Embryonic facial prominence (tissue), 1 donor: Measurements from ENCODE around the gene HIKESHI.
A peak's percentile ranks its signal among the peaks of the same experiment; 100 is the strongest.
"Not testable (repeated sequence)": the region's sequence is repeated elsewhere in the genome, so short reads cannot be mapped to it uniquely, and the experiment has no call there.

Source experiments
- DNase-seq: peaks from one replicate; pipeline ENCODE4 v3.0.0-alpha.2; 2016; ENCODE audit errors: extremely low spot score

Gene HIKESHI

DNA sequence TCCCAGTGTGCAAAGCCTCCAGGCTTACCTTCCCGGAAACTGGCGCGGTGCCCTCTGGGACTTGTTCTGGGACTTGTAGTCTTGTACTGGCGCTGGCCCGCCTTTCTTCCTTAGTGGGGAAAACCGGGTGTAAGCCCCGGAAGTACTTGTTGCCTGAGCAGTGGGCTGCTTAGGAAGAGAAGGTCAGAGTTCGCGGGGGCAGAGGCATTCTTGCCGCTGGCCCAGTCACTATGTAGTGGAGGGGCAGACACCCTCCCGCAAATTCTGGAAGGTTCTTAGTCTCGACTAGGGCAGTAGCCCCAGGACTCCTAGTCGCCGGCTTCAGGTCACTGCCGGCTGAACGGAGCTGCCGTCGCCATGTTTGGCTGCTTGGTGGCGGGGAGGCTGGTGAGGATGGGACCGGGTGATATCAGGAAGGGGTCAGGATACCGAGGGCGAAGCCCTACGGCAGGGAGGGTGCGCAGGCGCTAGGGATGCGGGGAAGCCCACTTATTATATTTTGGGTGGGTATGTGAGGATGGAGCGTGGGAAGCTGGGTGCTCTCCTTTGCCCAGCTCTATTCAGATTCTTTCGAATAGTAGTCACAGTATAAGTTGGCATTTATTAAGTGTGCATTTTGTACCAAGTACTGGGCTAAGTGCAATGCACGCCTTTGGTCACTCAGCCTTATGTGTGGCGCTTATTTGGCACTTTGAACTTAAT, at the start of gene HIKESHI:
TSS of gene HIKESHI (plus strand) at position 149 of the 702 bp plus-strand sequence. CDS start at position 358, 209 bp downstream.
- DNase-seq = peak; percentile 94

DNA sequence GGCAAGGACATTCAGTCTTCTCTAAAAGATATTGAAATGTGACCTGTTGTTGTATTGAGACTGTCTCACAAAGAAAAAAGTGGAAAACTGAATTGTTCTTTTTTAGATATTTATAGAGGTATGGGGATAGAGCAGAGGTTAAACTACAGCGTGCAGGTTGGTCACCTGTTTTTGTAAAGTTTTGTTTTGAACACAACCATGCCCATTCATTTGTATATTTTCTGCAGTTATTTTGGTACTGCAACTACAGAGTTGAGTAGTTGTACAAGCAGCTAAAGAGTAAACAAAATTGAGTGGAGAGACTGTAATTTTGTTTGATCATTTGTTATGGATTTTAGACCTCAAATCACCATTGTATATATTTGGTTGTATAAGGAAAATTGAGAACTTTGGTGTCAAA, 46.1 kb upstream of the HIKESHI start:
- DNase-seq = no peak

DNA sequence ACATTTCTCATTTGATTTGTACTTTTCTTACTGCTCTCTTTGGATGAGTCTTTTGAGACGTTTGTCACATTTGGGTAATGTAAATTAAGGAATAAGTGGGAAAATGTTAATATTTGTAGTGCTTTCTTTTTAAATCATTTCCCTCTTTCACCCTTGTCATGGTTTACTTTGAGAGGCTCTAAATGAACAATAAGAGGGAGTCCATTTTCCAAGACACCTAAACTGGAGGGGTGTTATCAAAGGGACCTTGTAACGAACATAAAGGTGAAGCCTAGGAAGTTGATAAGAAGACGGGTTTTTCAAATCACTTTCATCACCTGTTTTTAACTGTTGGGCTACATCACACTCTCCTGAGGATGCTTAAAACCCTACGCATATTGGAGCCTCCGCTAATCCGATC, 45.4 kb upstream of the HIKESHI start:
- DNase-seq = no peak

- DNase-seq = no peak
These were observed 44.6 kb upstream of the HIKESHI start for GRCh38 chr11:86257446-86257845.

DNA sequence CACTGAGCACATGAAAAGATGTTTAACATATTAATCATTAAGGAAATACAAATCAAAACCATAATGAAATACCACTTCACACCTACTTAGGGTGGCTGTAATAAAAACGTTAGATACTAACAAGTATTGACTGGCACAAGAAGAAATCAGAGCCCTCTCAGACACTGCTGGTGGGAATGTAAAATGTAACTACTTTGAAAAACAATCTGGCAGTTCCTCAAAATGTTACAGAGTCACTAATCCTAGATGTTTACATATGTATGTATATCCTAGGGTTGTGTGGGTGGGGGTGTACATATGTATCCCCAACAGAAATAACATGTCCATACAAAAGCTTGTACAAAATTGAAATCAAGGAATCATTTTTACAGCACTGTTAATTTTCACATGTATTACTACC, 42.3 kb upstream of the HIKESHI start:
- no peak for DNase-seq

GRCh38 chr11:86261328-86261727, 40.7 kb upstream of the HIKESHI start:
- DNase-seq = no peak

DNA sequence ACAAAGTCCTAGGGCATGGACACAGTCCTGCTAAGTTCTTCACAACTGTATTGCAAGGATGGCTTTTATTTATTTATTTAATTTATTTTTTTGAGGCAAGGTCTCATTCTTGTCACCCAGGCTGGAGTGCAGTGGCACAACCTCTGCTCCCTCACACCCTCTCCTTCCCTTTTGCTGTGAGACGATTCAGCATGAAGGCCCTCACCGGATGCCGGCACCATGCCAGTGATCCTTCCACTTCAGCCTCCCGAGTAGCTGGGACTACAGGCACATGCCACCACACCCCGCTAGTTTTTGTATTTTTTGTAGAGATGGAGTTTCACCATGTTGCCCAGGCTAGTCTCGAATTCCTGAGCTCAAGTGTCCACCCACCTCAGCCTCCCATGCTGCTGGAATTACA, 39.7 kb upstream of the HIKESHI start:
- DNase-seq = no peak

GRCh38 chr11:86264649-86265048, 37.4 kb upstream of the HIKESHI start:
- DNase-seq = no peak

GRCh38 chr11:86265194-86265593, 36.8 kb upstream of the HIKESHI start:
- no peak for DNase-seq

DNA sequence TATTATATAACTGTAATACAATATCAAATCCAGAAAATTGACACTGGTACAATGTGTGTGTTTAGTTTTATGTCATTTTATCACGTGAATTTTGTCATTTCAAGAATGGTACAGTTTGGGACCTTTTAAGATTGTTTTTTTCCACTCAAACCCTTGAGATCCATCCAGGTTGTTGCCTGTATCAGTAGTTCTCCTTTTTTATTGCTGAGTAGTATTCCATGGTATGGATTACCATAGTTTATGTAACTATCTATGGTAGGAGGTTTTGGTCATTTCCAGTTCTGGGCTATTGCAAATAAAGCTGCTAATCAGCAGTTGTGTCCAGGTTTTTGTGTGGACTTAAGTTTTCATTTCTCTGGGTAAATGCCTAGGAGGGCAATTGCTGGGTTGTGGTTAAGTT, 32.4 kb upstream of the HIKESHI start:
- no peak for DNase-seq

DNA sequence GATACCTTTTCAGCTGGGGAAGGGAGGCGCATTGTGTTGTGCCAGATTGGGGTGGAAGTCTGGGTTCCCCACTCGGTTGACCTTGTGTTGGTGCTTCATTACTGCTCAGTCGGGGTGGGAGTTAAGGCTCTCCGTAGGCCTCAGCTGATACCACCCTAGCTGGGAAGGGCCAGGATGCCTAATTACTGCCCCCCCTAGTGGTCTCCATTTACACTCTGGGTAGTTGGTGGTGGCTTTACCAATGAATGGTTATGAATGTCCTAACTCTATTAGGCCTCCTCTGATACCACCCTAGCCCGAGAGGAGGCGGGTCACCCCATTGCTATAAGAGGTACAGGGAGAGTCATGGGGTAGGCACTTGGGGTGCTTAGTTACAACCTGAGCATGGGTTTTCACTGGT, 27.5 kb upstream of the HIKESHI start:
- no peak for DNase-seq

DNA sequence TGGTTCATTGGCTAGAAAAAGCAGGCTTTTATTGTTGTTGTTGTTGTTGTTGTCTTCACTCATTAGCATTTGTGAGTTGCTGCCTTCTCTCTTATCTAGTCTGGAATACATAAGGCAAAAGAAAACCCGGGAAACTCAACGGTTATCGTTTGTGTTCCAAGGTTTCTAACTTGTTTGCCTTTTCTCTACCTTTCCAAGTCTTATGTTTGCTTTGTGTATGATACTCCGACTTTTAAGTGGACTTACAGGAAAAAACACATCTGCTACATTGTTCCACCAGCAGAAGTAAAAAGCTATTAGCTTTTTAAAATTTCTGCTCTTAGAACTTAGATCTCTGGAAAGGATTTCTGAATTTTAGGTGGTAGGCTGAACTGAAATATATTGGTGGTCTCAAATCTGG, 27.0 kb upstream of the HIKESHI start:
- no peak for DNase-seq

DNA sequence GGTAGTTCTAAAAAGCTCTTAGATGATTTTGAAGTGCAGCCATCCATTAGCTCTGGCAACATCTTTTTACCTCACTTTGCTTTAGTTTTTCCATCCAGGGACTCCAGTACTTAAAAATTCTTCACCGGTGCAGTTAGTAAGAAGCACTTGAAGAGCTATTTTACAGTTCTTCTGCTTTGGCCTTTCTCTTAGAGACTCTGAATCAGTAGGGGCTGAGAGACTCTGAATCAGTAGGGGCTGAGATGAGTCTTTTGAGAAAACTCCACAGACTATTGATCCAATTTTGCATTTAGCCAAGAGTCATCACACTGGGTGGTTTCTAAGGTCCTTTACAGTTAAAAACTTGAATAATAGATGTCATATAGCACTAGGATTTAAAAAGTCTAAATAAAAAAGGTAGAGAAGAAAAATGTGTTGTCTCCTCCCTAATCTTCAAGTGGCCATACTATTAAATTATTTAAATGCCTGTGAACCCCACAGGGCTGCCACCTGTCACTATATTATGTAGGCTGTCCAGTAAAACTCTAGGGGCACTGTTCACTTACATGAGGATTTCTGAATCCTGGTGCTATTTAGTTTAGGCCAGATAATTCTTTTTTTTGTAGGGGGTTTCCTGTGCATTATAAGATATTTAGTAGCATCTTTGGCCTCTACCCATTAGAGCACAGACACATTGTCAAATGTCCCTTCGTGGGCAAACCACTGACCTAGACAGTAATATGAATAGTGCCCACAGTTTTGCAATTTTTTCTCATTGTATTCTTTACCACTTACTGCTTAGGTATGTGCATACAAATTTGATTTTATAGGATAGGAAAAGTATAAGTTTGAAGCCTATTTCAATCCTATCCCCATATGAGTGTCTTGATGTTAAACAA, 26.3 kb upstream of the HIKESHI start:
- no peak for DNase-seq

- no peak for DNase-seq
These were observed 24.3 kb upstream of the HIKESHI start for GRCh38 chr11:86277741-86278140.

GRCh38 chr11:86278226-86278625, 23.8 kb upstream of the HIKESHI start:
- DNase-seq = no peak

DNA sequence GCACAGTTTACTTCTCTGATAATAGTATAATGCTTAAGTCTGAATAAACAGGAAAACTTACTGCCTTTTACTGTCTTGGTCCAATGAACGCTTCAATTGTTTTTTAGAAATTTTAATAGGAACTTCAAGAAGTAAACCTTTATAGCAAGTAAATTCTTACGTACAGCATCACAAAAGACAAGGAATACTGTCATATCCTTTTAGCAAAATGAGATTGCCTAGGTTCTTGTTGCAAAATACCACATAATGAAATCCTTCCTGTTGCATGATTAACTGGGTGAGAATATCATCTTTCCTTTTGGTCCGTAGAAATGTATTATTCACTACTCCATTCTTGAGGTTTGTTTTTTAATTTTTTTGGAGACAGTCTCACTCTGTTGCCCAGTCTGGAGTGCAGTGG, 22.3 kb upstream of the HIKESHI start:
- DNase-seq = no peak

GRCh38 chr11:86287468-86287796, 14.6 kb upstream of the HIKESHI start:
- DNase-seq = no peak

DNA sequence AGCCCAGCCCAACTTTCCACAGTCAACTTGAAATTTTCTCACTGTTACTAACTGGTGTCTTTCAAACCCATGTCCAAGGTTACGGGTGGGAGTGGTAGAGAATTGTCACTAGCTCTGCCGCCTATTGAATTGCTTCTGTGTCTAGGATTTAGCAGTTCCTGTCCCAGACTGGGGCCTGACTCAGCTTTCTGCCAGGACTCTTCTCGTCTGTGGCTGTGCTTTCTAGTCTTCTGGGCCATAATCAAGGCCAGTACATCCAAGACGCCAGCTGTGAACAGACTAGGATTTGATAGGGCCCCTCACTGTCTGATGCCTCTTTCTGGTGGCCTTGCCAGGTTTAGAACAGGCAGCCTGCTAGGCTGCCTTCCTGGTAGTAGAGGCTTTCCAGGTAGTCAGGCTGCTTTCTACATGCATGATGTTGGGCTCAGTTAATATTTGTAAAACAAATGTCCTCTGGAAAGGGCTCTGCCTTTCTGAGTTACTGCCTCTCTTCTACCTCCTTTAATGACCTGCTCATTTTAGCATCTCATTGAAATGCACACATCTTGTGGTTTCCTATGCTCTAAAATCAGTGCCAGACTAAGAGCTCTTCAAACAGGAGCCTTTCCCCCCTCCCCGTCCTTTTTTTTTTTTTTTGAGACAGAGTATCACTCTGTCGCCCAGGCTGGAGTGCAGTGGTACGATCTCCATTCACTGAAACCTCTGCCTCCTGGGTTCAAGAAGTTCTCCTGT, 13.1 kb upstream of the HIKESHI start:
- no peak for DNase-seq

- DNase-seq = not testable (repeated sequence)
These were observed 12.3 kb upstream of the HIKESHI start for GRCh38 chr11:86289508-86290280.

- no peak for DNase-seq
These were observed 10.4 kb upstream of the HIKESHI start for GRCh38 chr11:86291466-86292262.
